Neuronal stem cell (in vitro differentiated cells): ENCODE measurements around the gene RTBDN. TPM values are rescaled to one million over a fixed set of nuclear protein-coding genes. Genes with fewer than 3 reads are reported as not detected.

Source experiments
- DNase-seq: peaks from one replicate; pipeline ENCODE4 v3.0.0-alpha.2; 2013; ENCODE audit warnings: low spot score
- H2AFZ ChIP-seq: one replicate; pipeline ENCODE4 v1.6.1; 2013; ENCODE audit warnings: mild to moderate bottlenecking, low read length, inconsistent platforms
- H2AK5ac ChIP-seq: 2 replicates; pipeline ENCODE4 v1.6.1; 2013; ENCODE audit warnings: low read depth, mild to moderate bottlenecking, inconsistent platforms, low read length, moderate library complexity, mixed read lengths
- H2BK120ac ChIP-seq: 2 replicates; pipeline ENCODE4 v1.6.1; 2013; ENCODE audit warnings: low read depth, mild to moderate bottlenecking, inconsistent platforms, low read length, moderate library complexity, mixed read lengths
- H2BK12ac ChIP-seq: one replicate; pipeline ENCODE4 v1.6.1; 2013; ENCODE audit warnings: low read length, inconsistent platforms
- H2BK15ac ChIP-seq: 2 replicates; pipeline ENCODE4 v1.6.1; 2013; ENCODE audit warnings: mild to moderate bottlenecking, low read length, inconsistent platforms, mixed read lengths
- H2BK5ac ChIP-seq: one replicate; pipeline ENCODE4 v1.6.1; 2013; ENCODE audit warnings: inconsistent platforms, mild to moderate bottlenecking, low read length, moderate library complexity
- H3K14ac ChIP-seq: one replicate; pipeline ENCODE4 v1.6.1; 2013; ENCODE audit warnings: low read length, inconsistent platforms
- H3K18ac ChIP-seq: 2 replicates; pipeline ENCODE4 v1.6.1; 2013; ENCODE audit warnings: low read length, inconsistent platforms
- H3K23ac ChIP-seq: 2 replicates; pipeline ENCODE4 v1.6.1; 2013; ENCODE audit warnings: low read depth, mild to moderate bottlenecking, mixed read lengths, low read length, inconsistent platforms; ENCODE audit not compliant: poor library complexity
- H3K27ac ChIP-seq: replicated peaks from 3 replicates; pipeline ENCODE4 v1.5.1; 2013; ENCODE audit warnings: low read length, inconsistent platforms
- H3K27me3 ChIP-seq, 3 experiments: 2 replicates each; pipeline ENCODE4 v1.6.1; 2013; ENCODE audit warnings: low read length in 3 of 3, mild to moderate bottlenecking in 2 of 3, inconsistent platforms in 1 of 3, low read depth in 1 of 3, mixed read lengths in 1 of 3, moderate library complexity in 1 of 3; ENCODE audit not compliant: control insufficient read depth in 3 of 3, insufficient read depth in 3 of 3
- H3K36me3 ChIP-seq, 2 donors: replicated peaks in 1 of 2; 2 replicates each; pipeline ENCODE4 v1.6.1; 2013; ENCODE audit warnings: low read length in 2 of 2; ENCODE audit not compliant: control insufficient read depth in 2 of 2, insufficient read depth in 2 of 2
- H3K4ac ChIP-seq: 2 replicates; pipeline ENCODE4 v1.6.1; 2013; ENCODE audit warnings: inconsistent platforms, mild to moderate bottlenecking, low read length, moderate library complexity
- H3K4me1 ChIP-seq, 2 donors: 1 replicate in 1 of 2; 2 replicates in 1 of 2; pipeline ENCODE4 v1.6.1; 2013; ENCODE audit warnings: low read length in 2 of 2, low read depth in 1 of 2; ENCODE audit not compliant: control insufficient read depth in 2 of 2, insufficient read depth in 1 of 2
- H3K4me2 ChIP-seq: one replicate; pipeline ENCODE4 v1.6.1; 2013; ENCODE audit warnings: mild to moderate bottlenecking, low read length, inconsistent platforms; ENCODE audit not compliant: insufficient read depth, poor library complexity, severe bottlenecking
- H3K4me3 ChIP-seq, 2 donors: 2 replicates each; pipeline ENCODE4 v1.5.1; 2013; ENCODE audit warnings: low read length in 2 of 2, mild to moderate bottlenecking in 2 of 2, inconsistent platforms in 1 of 2, moderate library complexity in 1 of 2
- H3K79me1 ChIP-seq: one replicate; pipeline ENCODE4 v1.6.1; 2013; ENCODE audit warnings: low read depth, mild to moderate bottlenecking, inconsistent platforms, low read length, moderate library complexity
- H3K9ac ChIP-seq: one replicate; pipeline ENCODE4 v1.6.1; 2013; ENCODE audit warnings: mild to moderate bottlenecking, low read depth, low read length, inconsistent platforms; ENCODE audit not compliant: poor library complexity
- H3K9me3 ChIP-seq, 2 donors: replicated peaks in 1 of 2; 2 replicates each; pipeline versions ENCODE3 to v1.6.1; 2013; ENCODE audit warnings: low read length in 2 of 2, mild to moderate bottlenecking in 2 of 2, inconsistent platforms in 1 of 2, low read depth in 1 of 2, mixed read lengths in 1 of 2, moderate library complexity in 1 of 2; ENCODE audit not compliant: control insufficient read depth in 2 of 2, insufficient read depth in 1 of 2
- H4K8ac ChIP-seq: one replicate; pipeline ENCODE4 v1.6.1; 2013; ENCODE audit warnings: low read depth, mild to moderate bottlenecking, inconsistent platforms, low read length, moderate library complexity
- H4K91ac ChIP-seq: one replicate; pipeline ENCODE4 v1.6.1; 2013; ENCODE audit warnings: low read length, low read depth, mild to moderate bottlenecking, inconsistent platforms; ENCODE audit not compliant: poor library complexity
- WGBS, 2 donors: extraction: QIAGEN DNeasy Blood & Tissue Kit; methylation state at CpG; one replicate each; pipeline ENCODE4 v1.1.7; 2013; ENCODE audit warnings: missing lambda C conversion rate in 2 of 2, mixed read lengths in 1 of 2; ENCODE audit not compliant: insufficient read length in 2 of 2, insufficient replicate concordance in 1 of 2; ENCODE audit errors: extremely low coverage in 2 of 2; 5-methylcytosine and 5-hydroxymethylcytosine counted together
- small RNA-seq: library from polyadenylated mRNA; stranded (forward); fragments of <200 nt; extraction: miRNeasy Mini kit (QIAGEN cat#:217004); gene quantifications from one replicate; pipeline ENCODE3, GENCODE V24; 2013; ENCODE audit not compliant: insufficient read depth

Gene RTBDN

GRCh38 chr19:12778017-12778904 lies 56.1 kb downstream of the RTBDN start:
- peak overlapping the region; percentile 24 for H2BK5ac ChIP-seq
- peaks cover 21 to 24% of the 10 kb centered on the region in 2 donors for H3K4me1 ChIP-seq
- H3K4ac ChIP-seq = no peak overlapping the region
- DNase-seq = no peak
- peaks cover 0 to 2% of the 10 kb centered on the region in 2 donors for H3K36me3 ChIP-seq
- H2BK12ac ChIP-seq = no peak overlapping the region
- peaks cover 0 to 3% (median 0%) of the 10 kb centered on the region in 3 experiments for H3K27me3 ChIP-seq
- H3K79me1 ChIP-seq = no peaks in the 10 kb centered on the region
- H3K23ac ChIP-seq = peak overlapping the region; percentile 93
- WGBS, 2 donors = no CpG with 5 or more reads among the region's 44 CpGs
- H3K4me3 ChIP-seq = peak overlapping the region; percentile 61 to 81
- no peak overlapping the region for H4K8ac ChIP-seq
- peaks cover 0 to 2% of the 10 kb centered on the region in 2 donors for H3K9me3 ChIP-seq
- H2AFZ ChIP-seq = peak overlapping the region; percentile 94
- no peak overlapping the region for H3K27ac ChIP-seq
- H2AK5ac ChIP-seq = peak overlapping the region; percentile 43
- peak overlapping the region; percentile 84 for H3K9ac ChIP-seq
- peak overlapping the region; percentile 93 for H2BK15ac ChIP-seq
- peak overlapping the region; percentile 92 for H3K18ac ChIP-seq
- peak overlapping the region; percentile 97 for H3K4me2 ChIP-seq
- no peak overlapping the region for H4K91ac ChIP-seq
- no peak overlapping the region for H2BK120ac ChIP-seq
- peak overlapping the region; percentile 75 for H3K14ac ChIP-seq

- Histone ChIP-seq H2BK15ac (peak overlapping the region; percentile 21), H3K4me1 (peaks cover 19 to 21% of the 10 kb centered on the region in 2 donors), H2AK5ac (peak overlapping the region; percentile 68), H2BK12ac (peak overlapping the region; percentile 24), H3K9ac (no peak overlapping the region), H3K23ac (no peak overlapping the region), H3K79me1 (no peaks in the 10 kb centered on the region), H3K4me2 (peak overlapping the region; percentile 97), H2AFZ (peak overlapping the region; percentile 94), H3K4me3 (peak overlapping the region; percentile 61 to 81), H4K91ac (no peak overlapping the region), H3K27ac (no peak overlapping the region), H2BK120ac (no peak overlapping the region), H3K18ac (peak overlapping the region; percentile 27), H3K4ac (no peak overlapping the region), H4K8ac (no peak overlapping the region), H3K27me3 (peaks cover 0 to 3% (median 0%) of the 10 kb centered on the region in 3 experiments), H2BK5ac (peak overlapping the region; percentile 24), H3K9me3 (peaks cover 0 to 2% of the 10 kb centered on the region in 2 donors), H3K14ac (no peak overlapping the region), H3K36me3 (peaks cover 0 to 2% of the 10 kb centered on the region in 2 donors)
- no peak for DNase-seq
- no CpG with 5 or more reads among the region's 43 CpGs for WGBS, 2 donors
Measured at GRCh38 chr19:12777217-12778016, 57.0 kb downstream of the RTBDN start.

Small RNA genes within 50 kb of the gene (small RNA-seq; reads per million reads assigned to genes)
- gene MIR5684 (not detected), gene MIR6794 (1.2 reads per million)
